PC-3 (cell line): ENCODE measurements around the gene CTDSP1. TPM values are rescaled to one million over a fixed set of nuclear protein-coding genes. Genes with fewer than 3 reads are reported as not detected.

Source experiments
- ATAC-seq: fragments of 200-7000 bp; cut with Tn5 transposase; 2 replicates; pipeline ENCODE4 v1.9.1; 2020; ENCODE audit warnings: mild to moderate bottlenecking, moderate library complexity
- BruUV-seq: library from RNA; stranded (reverse); fragments of 400-500 nt; replicated peaks from 2 replicates; lab custom pipeline; 2021; lab: Mats Ljungman, UMichigan
- CTCF ChIA-PET: fragments of 300-600 bp; sonication (Branson Sonifier 250); formaldehyde crosslinking; loops from one replicate; lab custom pipeline; 2022; ENCODE audit warnings: antibody characterized with exemption; lab: Charles Lee
- POLR2A ChIA-PET: fragments of 300-600 bp; sonication (Branson Sonifier 250); formaldehyde crosslinking; loops from one replicate; lab custom pipeline; 2022; ENCODE audit warnings: antibody characterized with exemption; ENCODE audit not compliant: unreplicated experiment; lab: Charles Lee
- DNase-seq: peaks from one replicate; pipeline ENCODE4 v3.0.0-alpha.2; 2015
- H2AFZ ChIP-seq: fragments of 300-600 bp; sonication (generic); 2 replicates; pipeline ENCODE4 v1.6.0; 2016; ENCODE audit warnings: antibody characterized with exemption, low read length
- H3F3A ChIP-seq: fragments of 300-600 bp; sonication (generic); one replicate; pipeline ENCODE4 v1.6.0; 2017; ENCODE audit warnings: antibody characterized with exemption, low read length, control low read depth, mild to moderate bottlenecking; ENCODE audit not compliant: unreplicated experiment
- H3K27ac ChIP-seq: fragments of 300-600 bp; sonication (generic); 2 replicates; pipeline ENCODE4 v1.5.1; 2016; ENCODE audit warnings: mild to moderate bottlenecking, low read length
- H3K27me3 ChIP-seq: fragments of 300-600 bp; sonication (generic); 2 replicates; pipeline ENCODE4 v1.6.1; 2016; ENCODE audit warnings: low read length, mixed read lengths
- H3K36me3 ChIP-seq: fragments of 300-600 bp; sonication (generic); 2 replicates; pipeline ENCODE4 v1.6.1; 2016; ENCODE audit warnings: low read depth, mixed run types, low read length, mixed read lengths
- H3K4me1 ChIP-seq: fragments of 300-600 bp; sonication (generic); 2 replicates; pipeline ENCODE4 v1.5.1; 2016; ENCODE audit warnings: low read length; ENCODE audit not compliant: insufficient read depth
- H3K4me2 ChIP-seq: fragments of 300-600 bp; sonication (generic); 2 replicates; pipeline ENCODE4 v1.6.0; 2016; ENCODE audit warnings: low read length
- H3K4me3 ChIP-seq: fragments of 300-600 bp; sonication (generic); 2 replicates; pipeline ENCODE4 v1.5.1; 2016; ENCODE audit warnings: mild to moderate bottlenecking, low read length, mixed read lengths
- H3K79me2 ChIP-seq: fragments of 300-600 bp; sonication (generic); 2 replicates; pipeline ENCODE4 v1.6.1; 2017; ENCODE audit warnings: low read length, mixed read lengths
- H3K9ac ChIP-seq: fragments of 300-600 bp; sonication (generic); 2 replicates; pipeline ENCODE4 v1.6.0; 2016; ENCODE audit warnings: mild to moderate bottlenecking, low read length
- H3K9me2 ChIP-seq: fragments of 300-600 bp; sonication (generic); replicated peaks from 2 replicates; pipeline ENCODE4 v1.6.1; 2016; ENCODE audit warnings: mixed run types, low read length, mixed read lengths
- H3K9me3 ChIP-seq: fragments of 300-600 bp; sonication (generic); 2 replicates; pipeline ENCODE4 v1.6.1; 2016; ENCODE audit warnings: low read length, mixed read lengths
- H4K20me1 ChIP-seq: fragments of 300-600 bp; sonication (generic); 2 replicates; pipeline ENCODE4 v1.6.1; 2016; ENCODE audit warnings: low read length, mixed read lengths
- EZH2 ChIP-seq: fragments of 300-600 bp; sonication (generic); IDR thresholded peaks from one replicate; pipeline ENCODE4 v1.6.1; 2017; ENCODE audit warnings: antibody characterized with exemption, mild to moderate bottlenecking, low read length; ENCODE audit not compliant: unreplicated experiment
- EZH2phosphoT487 ChIP-seq: fragments of 300-600 bp; sonication (generic); IDR thresholded peaks from 2 replicates; pipeline ENCODE4 v1.6.1; 2018; ENCODE audit warnings: mild to moderate bottlenecking, antibody characterized with exemption, low read length, borderline replicate concordance
- intact Hi-C: fragments of 100-400 bp; cut with micrococcal nuclease; formaldehyde crosslinking; loops from 2 replicates; pipeline ENCODE4 v1.9.0; 2023
- total RNA-seq: library from RNA; depleted of rRNA; stranded (reverse); fragments of >200 nt; gene quantifications from 2 replicates; pipeline ENCODE4 v1.2.3, GENCODE V29; 2014
- TF ChIP-seq, protein P1 (sequence below): fragments of 300-600 bp; sonication (generic); conservative IDR thresholded peaks from 2 replicates; pipeline ENCODE4 v1.5.1; 2017; ENCODE audit warnings: antibody characterized with exemption, low read depth, mild to moderate bottlenecking, low read length

Gene CTDSP1
- total RNA-seq, 1 experiment from 2014 or later = 73.2 TPM

DNA sequence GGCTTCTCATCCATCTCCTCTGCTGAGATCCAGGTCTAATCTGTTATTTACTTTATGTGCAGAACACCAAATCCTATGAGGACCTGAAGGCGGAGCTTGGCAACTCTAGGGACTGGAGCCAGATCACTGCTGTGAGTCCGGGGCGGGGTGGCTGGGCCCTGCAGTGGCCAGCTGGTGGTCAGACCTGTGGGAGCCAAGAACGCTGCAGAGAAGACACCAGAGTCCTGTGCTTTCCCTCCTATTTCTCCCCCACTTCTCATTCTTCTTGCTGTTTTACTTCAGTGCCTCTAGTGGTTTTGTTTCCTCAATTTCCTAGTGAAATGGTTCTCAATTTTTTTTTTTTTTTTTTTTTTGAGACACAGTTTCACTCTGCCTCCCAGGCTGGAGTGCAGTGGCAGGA, 38.9 kb downstream of the CTDSP1 start:
- H2AFZ ChIP-seq = no peak overlapping the region
- H3K36me3 ChIP-seq = no peaks in the 10 kb centered on the region
- no TSS peak for BruUV-seq
- H3K27ac ChIP-seq = no peak overlapping the region
- no peak overlapping the region for H3K9ac ChIP-seq
- TF ChIP-seq, protein P1, sequence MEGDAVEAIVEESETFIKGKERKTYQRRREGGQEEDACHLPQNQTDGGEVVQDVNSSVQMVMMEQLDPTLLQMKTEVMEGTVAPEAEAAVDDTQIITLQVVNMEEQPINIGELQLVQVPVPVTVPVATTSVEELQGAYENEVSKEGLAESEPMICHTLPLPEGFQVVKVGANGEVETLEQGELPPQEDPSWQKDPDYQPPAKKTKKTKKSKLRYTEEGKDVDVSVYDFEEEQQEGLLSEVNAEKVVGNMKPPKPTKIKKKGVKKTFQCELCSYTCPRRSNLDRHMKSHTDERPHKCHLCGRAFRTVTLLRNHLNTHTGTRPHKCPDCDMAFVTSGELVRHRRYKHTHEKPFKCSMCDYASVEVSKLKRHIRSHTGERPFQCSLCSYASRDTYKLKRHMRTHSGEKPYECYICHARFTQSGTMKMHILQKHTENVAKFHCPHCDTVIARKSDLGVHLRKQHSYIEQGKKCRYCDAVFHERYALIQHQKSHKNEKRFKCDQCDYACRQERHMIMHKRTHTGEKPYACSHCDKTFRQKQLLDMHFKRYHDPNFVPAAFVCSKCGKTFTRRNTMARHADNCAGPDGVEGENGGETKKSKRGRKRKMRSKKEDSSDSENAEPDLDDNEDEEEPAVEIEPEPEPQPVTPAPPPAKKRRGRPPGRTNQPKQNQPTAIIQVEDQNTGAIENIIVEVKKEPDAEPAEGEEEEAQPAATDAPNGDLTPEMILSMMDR = no peak
- TF ChIP-seq EZH2 (no peak), EZH2phosphoT487 (no peak)
- H3K9me3 ChIP-seq = no peaks in the 10 kb centered on the region
- no peak overlapping the region for H3K4me2 ChIP-seq
- H4K20me1 ChIP-seq = no peaks in the 10 kb centered on the region
- H3K4me3 ChIP-seq = no peak overlapping the region
- H3K4me1 ChIP-seq = no peaks in the 10 kb centered on the region
- H3F3A ChIP-seq = no peaks in the 10 kb centered on the region
- POLR2A ChIA-PET = no interaction called here
- H3K9me2 ChIP-seq = no peaks in the 10 kb centered on the region
- CTCF ChIA-PET = no interaction called here
- H3K27me3 ChIP-seq = no peaks in the 10 kb centered on the region
- DNase-seq (no peak), ATAC-seq (no peak)
- no peaks in the 10 kb centered on the region for H3K79me2 ChIP-seq
- intact Hi-C loops = no loop called here

DNA sequence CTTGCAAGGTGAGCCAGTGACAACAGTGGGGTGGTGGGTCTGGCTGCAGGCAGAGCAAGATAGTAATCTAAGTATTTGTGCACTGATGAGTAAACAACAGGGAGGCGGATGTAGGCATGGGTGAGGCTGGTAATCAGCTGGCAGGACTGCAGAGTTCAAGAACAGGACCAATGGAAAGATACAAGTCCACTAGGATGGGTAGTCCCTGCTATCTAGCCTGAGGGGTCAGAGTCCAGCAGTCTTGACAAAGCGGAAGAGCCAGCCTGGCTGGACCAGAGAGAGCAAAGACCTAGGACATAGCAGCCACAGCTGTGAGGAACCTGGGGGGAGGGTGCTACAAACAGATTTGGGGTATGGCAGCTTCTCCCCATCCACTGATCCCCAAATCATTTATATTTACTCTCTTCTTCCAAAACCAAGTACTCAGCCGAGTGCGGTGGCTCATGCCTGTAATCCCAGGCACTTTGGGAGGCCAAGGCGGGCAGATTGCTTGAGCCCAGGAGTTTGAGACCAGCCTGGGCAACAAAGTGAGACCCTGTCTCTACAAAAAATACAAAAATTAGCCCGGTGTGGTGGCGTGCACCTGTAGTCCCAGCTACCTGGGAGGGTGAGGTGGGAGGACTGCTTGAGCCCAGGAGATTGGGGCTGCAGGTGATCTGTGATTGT, 45.2 kb downstream of the CTDSP1 start:
- ChIA-PET CTCF (no interaction called here), POLR2A (interaction anchor here (0.6 kb wide), 1 partner anchor 214 kb away, joined by 5 read pairs; no protein-coding TSS in a partner anchor)
- Histone ChIP-seq H3K27ac (peak overlapping the region; percentile 24; the same call in 1 of the 2 replicates), H3K9ac (no peak overlapping the region), H2AFZ (no peak overlapping the region), H3K27me3 (no peaks in the 10 kb centered on the region), H3K36me3 (no peaks in the 10 kb centered on the region), H3K9me3 (no peaks in the 10 kb centered on the region), H3K9me2 (no peaks in the 10 kb centered on the region), H3K79me2 (no peaks in the 10 kb centered on the region), H3K4me1 (peaks cover 37% of the 10 kb centered on the region), H4K20me1 (no peaks in the 10 kb centered on the region), H3F3A (peaks cover 4% of the 10 kb centered on the region), H3K4me2 (peak overlapping the region; percentile 16), H3K4me3 (no peak overlapping the region)
- intact Hi-C loops = loop anchor here (2.0 kb wide), 1 partner anchor 38 kb away; no protein-coding TSS in a partner anchor
- TSS peak; percentile 17 for BruUV-seq
- DNase-seq (peak; percentile 87), ATAC-seq (peak; percentile 86)
- TF ChIP-seq EZH2 (no peak), EZH2phosphoT487 (no peak)
- TF ChIP-seq, protein P1 = no peak

DNA sequence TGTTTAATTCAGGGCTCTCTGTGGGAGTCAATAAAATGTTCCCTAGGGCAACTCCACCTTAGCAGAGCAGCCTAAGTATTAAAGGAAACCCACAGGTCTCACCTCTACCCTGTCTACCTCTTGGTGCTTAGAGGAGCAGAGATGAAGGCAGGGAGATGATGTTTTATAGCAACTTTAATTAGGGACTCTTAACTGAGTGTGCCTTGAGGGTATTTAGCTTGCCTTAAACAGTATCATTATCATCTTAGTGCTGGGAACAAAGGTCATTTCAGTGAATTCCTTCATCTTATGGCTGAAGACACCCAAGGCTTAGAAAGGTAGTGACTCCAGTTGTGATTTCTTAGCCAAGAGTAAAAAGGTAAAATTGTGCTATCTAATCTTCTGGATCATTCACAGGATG, 45.9 kb downstream of the CTDSP1 start:
- no peaks in the 10 kb centered on the region for H3K36me3 ChIP-seq
- H3K9me3 ChIP-seq = no peaks in the 10 kb centered on the region
- peak overlapping the region; percentile 16; the same call in 1 of the 2 replicates for H3K4me2 ChIP-seq
- CTCF ChIA-PET = no interaction called here
- peak; percentile 10 for DNase-seq
- H3F3A ChIP-seq = peaks cover 4% of the 10 kb centered on the region
- no peaks in the 10 kb centered on the region for H4K20me1 ChIP-seq
- TF ChIP-seq, protein P1 = no peak
- no peak for TF ChIP-seq EZH2
- no peak for TF ChIP-seq EZH2phosphoT487
- peak; percentile 20; the same call in 1 of the 2 replicates for ATAC-seq
- H3K4me1 ChIP-seq = peaks cover 39% of the 10 kb centered on the region
- H3K9me2 ChIP-seq = no peaks in the 10 kb centered on the region
- 0 out of 2 replicates have a peak overlapping the region, but pooled peaks have one; percentile 24 for H3K27ac ChIP-seq
- no peak overlapping the region for H3K9ac ChIP-seq
- intact Hi-C loops = loop anchor here (2.0 kb wide), 1 partner anchor 39 kb away; no protein-coding TSS in a partner anchor
- no peak overlapping the region for H2AFZ ChIP-seq
- BruUV-seq = no TSS peak
- no peaks in the 10 kb centered on the region for H3K79me2 ChIP-seq
- POLR2A ChIA-PET = no interaction called here
- no peak overlapping the region for H3K4me3 ChIP-seq
- H3K27me3 ChIP-seq = no peaks in the 10 kb centered on the region
